OCI-LY3 (cell line): ENCODE measurements around the gene MINDY3.

Source experiments
- CTCF ChIP-seq: fragments of 200-600, 300-600 bp; sonication (generic); IDR thresholded peaks from 2 replicates; pipeline ENCODE4 v1.5.1; 2014; ENCODE audit warnings: antibody characterized with exemption, low read length, low read depth
- EZH2phosphoT487 ChIP-seq: fragments of 200-600 bp; shearing (Covaris generic); IDR thresholded peaks from 2 replicates; pipeline ENCODE4 v1.6.1; 2018; ENCODE audit warnings: antibody characterized with exemption, mixed run types, low read depth

DNA sequence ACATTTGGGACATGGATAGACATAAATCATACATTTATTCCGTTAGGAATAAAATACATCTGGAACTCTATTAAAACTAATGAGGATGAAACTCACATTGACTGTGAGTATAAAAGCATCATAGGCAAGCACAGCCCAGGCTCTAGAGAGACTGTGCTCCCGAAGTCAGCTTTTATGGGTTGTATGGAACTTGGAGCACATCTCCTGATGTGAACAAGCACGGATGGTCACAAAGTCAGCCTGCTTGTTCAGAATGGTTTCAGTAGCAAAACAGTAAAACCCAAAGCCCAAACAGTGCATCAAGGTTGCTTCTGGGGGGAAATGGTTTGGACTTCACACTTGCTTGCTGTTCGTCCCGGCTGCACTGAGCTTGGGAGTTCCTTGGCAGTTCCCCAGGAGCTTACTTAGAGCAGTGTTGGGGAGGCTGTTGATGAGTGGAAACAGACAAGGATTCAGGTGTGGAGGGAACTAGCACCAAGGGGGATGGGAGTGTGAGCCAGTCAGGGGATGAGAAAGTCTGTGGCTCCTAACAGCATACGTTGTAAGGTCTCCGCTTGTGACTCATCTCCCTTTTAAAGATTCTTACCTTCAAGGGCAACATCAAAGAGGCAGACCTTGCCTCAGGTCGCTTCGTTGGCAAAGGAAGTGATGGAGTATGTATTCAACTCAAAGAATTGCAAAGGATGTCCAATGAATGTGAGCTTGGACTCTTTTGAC is 120.9 kb downstream of the MINDY3 start:
- TF ChIP-seq CTCF (no peak), EZH2phosphoT487 (no peak)
